NCI-H2227 treated with DMSO at 0.1 percent for 48 hours (cell line): ENCODE data around the gene HSBP1L1.
"Not testable (repeated sequence)": the region's sequence is repeated elsewhere in the genome, so short reads cannot be mapped to it uniquely, and the experiment has no call there.

Experiments used
- DNase-seq: peaks from one replicate; lab custom pipeline; 2025; lab: John Stamatoyannopoulos, UW

HSBP1L1 gene

GRCh38 chr18:79986726-79987125, 22.3 kb downstream of the HSBP1L1 start:
- DNase-seq: no peak

- DNase-seq: no peak
Measured at GRCh38 chr18:79987566-79987965, 23.1 kb downstream of the HSBP1L1 start.

GRCh38 chr18:79988071-79988450, 23.6 kb downstream of the HSBP1L1 start:
- peak; percentile 28 for DNase-seq

- peak; percentile 82 for DNase-seq
Measured at GRCh38 chr18:79988451-79989194, 24.2 kb downstream of the HSBP1L1 start, which contains the start of gene TXNL4A. Gene TXNL4A, minus strand, starts transcription at chr18:79988563. Its CDS starts 171 bp downstream, at chr18:79988392.

DNA sequence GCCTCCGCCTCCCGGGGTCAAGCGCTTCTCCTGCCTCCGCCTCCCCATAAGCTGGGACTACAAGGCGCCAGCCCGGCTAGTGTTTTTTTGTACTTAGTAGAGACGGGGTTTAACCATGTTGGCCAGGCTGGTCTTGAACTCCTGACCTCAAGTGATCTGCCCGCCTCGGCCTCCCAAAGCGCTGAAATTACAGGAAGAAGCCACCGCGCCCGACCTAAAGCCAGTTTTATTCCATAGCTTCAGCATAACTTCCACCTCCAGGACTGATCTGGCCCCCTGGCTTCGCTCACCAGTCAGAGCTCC, 24.7 kb downstream of the HSBP1L1 start:
- DNase-seq: peak; percentile 12

- DNase-seq: no peak
Measured at GRCh38 chr18:79991494-79991893, 27.1 kb downstream of the HSBP1L1 start.

DNA sequence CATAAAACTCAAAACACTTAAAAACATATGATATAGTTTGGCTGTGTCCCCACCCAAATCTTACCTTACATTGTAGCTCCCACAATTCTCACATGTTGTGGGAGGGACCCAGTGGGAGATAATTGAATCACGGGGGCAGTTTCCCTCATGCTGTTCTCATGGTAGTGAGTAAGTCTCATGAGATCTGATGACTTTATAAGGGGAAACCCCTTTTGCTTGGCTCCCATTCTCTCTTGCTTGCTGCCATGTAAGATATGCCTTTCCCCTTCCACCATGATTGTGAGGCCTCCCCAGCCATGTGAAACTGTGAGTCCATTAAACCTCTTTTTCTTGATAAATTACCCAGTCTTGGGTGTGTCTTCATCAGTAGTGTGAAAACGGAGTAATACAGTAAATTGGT, 35.3 kb downstream of the HSBP1L1 start:
- DNase-seq: not testable (repeated sequence)

- no peak for DNase-seq
Measured at GRCh38 chr18:80000877-80001276, 36.4 kb downstream of the HSBP1L1 start.

DNA sequence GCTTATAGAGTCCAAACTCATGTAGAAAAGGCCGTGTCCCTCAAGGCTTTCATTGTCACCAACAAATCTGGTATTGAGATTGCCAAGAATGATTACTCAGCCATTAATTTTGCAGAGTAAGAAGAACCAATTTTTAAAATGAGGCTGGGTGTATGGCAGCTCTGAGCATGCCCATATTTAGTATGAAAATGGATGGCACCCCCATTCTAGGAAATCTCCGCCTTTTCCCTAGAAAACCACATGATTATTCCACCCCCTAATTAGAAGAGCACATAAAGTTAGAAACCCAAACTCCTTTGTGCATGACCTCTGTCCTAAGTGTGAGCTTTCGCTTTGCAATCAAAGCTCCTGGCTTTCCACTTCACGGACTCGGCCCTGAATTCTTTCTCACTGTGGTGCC, 38.0 kb downstream of the HSBP1L1 start:
- DNase-seq: no peak

GRCh38 chr18:80004600-80005342, 40.3 kb downstream of the HSBP1L1 start:
- DNase-seq: no peak

- no peak for DNase-seq
Measured at GRCh38 chr18:80006724-80007123, 42.3 kb downstream of the HSBP1L1 start.

DNA sequence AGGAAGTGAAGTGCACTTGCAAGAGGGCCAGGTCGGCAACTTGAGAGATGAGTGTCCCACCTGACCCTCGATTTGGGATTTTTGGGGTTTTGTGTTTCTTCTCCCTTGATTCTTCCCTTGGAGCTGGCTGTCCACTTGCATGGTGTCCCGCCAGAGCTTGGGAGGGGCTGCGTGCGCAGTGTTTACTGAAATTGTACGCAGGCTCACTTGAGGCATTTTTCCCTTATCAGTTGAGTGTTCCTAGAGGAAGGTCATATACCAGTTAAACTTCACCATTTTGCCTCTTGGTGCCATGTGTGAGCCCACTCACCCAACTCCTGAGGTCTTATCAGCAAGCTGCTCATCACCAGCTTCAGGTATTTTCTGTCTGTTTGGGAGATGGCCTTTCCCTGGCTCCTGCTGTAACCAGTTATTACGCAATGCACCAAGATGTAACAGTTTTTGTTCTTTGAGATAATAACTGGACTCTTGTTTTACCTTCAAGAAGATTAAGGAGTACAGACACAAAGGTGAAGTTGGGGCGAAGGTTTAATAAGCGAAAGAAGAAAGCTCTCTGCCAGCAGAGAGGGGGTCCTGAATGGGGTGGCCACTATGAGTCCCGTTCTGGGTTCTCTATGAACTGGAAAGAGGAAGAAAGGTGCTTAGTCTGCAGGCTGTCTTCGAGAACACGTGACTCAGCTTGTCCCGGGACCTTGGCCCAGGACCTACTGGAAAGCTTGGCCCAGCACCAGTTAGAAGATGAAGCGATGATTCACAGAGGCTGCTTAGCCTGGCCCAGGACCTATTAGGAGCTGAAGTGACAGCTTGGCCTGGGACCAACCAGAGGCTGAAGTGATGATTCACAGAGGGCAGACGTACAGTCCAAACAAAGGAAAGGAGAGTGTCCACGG, 45.5 kb downstream of the HSBP1L1 start:
- DNase-seq: no peak

DNA sequence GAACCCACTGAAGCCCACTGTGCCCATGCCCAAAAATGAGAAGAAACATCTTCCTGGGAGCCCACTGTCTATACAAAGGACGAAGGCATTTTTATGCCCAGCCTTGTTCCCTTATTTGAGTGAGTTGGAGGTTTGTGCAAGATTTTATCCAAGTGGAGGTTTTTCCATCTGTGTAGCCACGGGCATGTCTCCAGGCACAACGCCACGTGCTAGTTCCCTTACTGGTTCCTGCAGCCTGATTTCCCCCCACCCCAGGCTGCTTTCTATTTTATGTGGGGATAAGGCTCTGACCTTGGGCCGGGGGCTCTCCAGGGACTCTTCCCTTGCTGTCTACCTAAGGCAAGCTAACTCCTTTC, 46.1 kb downstream of the HSBP1L1 start:
- no peak for DNase-seq

GRCh38 chr18:80011496-80012137, 47.2 kb downstream of the HSBP1L1 start:
- DNase-seq: not testable (repeated sequence)

- no peak for DNase-seq
Measured at GRCh38 chr18:80012714-80013113, 48.3 kb downstream of the HSBP1L1 start.
